Skin epidermis (tissue), 12 donors: ENCODE data around the gene LTBP1.

Source experiments
- H3K27ac ChIP-seq, 21 experiments: fragments of 200-600 bp; sonication (generic) in 11 of 21; one replicate each; pipeline ENCODE4 v1.5.0; 2020; ENCODE audit warnings: mild to moderate bottlenecking in 3 of 21, inconsistent platforms in 2 of 21, moderate library complexity in 2 of 21
- H3K4me3 ChIP-seq, 7 experiments: fragments of 200-600 bp; sonication (generic) in 2 of 7; one replicate each; pipeline ENCODE4 v1.5.0; 2020; ENCODE audit warnings: inconsistent platforms in 2 of 7, mild to moderate bottlenecking in 2 of 7, moderate library complexity in 1 of 7

Gene LTBP1

DNA sequence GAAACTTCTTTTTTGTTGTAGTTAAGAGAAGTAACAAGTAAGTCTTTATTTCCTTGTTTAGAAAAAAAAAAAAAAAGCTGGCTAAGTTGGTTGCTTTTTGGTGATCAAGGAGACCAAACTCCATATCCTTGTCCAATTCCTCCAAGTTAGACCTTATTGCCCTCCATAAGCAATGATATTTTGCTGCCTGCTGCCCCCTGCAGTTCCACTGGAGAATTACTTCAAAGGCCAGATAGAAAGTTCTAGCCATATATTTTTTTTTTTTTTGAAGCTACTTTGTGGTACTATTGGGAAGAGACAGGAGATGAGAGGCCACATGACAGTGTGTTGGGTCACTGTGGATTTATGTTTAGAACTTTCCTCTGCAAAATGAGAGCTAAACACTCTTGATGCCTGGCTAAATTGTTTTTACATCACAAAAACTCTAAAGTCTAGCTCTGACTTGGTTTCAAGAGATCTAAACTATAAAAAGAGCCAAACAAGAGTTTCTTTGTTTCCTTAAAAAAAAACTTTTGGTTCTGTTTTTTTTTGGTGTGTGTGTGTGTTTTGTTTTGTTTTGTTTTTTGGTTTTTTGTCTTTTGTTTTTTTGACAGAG is 449.0 kb downstream of the LTBP1 start:
- no peak overlapping the region for H3K27ac ChIP-seq

DNA sequence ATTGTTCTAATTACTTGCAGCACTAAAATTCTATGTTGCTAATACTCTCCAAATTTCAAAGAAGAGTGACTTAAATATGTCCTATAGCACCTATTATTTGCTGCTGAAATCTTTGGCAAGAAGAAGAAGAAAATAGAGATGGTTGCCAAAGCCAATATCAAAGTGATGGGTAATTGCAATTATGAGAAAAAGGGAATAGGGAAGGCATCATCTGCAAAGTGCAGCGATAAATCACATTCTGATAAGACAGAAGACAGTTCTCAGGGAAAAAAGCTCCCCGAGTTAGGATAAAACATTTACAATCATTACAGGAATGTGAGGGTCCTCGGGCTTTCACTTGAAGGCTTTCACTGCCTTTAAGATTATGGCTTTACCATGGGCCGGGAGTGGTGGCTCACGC is 457.6 kb downstream of the LTBP1 start:
- no peak overlapping the region for H3K4me3 ChIP-seq
- no peak overlapping the region for H3K27ac ChIP-seq

More for the DNA sequence above, 449.0 kb downstream of the LTBP1 start:
- no peak overlapping the region for H3K4me3 ChIP-seq

DNA sequence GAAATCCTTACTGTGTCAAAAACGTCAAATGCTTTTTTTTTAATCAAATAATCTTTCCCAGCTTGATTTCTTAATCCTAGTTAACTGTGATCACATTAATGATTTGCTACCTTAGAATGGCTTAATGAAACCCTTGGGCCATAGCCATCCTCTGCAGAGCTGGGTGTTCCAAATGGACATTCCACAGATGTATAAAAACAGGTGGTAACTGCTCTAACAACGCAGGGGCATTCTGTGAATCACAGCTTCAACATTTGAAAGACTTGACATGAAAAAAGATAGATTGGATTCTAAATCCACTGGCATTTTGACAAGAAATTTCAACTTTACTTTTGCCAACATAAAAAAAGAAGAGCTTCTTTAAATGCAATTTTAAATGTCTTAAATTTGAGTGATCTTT is 459.9 kb downstream of the LTBP1 start:
- H3K27ac ChIP-seq, result no peak overlapping the region

DNA sequence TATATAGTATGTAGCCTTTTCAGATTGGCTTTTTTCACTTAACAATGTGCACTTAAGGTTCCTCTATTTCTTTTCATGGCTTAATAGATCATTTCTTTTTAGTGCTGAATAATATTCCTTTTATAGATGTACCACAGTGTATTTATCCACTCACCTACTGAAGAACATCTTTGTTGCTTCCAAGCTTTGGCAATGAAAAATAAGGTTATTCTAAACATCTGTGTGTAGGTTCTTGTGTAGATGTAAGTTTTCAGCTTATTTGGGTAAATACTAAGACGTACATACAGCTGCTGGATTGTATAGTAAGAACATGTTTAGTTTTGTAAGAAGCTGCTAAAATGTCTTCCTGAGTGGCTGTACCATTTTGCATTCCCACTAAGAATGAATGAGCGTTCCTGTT is 461.4 kb downstream of the LTBP1 start:
- H3K4me3 ChIP-seq, result no peak overlapping the region
- no peak overlapping the region for H3K27ac ChIP-seq

More for the DNA sequence above, 459.9 kb downstream of the LTBP1 start:
- no peak overlapping the region for H3K4me3 ChIP-seq

DNA sequence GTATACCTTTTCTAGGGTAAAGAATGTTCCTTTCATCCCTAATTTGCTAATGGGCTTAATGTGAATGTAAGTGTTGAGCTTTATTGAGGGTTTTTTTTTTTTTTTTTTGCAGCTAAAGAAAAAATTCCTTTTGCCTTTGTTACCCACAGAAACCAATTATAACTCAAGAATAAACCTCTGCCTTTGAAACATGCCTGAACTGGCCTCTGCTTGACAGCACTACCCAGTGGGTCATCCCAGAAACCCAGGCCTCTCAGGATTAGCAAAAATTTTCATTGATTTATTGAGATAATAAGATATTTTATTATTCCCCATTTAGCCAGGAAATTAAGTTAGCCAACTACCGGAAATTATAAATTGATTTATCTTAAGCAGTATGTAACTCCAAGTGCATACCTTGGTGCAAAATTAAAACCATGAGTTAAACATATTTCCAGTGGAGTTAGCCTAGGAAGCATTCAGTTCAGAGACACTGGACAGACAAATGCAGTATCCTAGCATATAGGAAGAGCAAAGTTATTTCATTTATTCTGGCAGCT is 462.7 kb downstream of the LTBP1 start:
- no peak overlapping the region for H3K4me3 ChIP-seq
- no peak overlapping the region for H3K27ac ChIP-seq

DNA sequence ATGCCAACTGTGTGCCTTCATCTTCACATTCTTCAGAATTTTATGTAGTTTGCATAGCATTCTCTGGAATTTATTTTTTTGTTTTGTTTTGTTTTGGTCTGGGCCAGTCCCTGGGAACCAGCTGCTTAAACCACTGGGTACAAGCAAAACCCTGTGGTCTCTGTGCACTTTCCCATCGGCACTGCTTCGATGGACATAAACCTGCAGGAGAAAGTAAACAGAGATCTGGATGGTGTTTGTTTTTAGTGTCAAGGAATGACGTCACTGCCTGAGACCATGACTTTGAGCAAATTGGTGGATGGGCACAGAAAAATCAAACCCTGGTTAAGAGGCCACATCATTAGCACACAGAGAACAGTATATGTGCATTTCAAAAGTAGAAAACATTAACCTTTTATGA is 465.0 kb downstream of the LTBP1 start:
- no peak overlapping the region for H3K4me3 ChIP-seq
- H3K27ac ChIP-seq, result no peak overlapping the region

DNA sequence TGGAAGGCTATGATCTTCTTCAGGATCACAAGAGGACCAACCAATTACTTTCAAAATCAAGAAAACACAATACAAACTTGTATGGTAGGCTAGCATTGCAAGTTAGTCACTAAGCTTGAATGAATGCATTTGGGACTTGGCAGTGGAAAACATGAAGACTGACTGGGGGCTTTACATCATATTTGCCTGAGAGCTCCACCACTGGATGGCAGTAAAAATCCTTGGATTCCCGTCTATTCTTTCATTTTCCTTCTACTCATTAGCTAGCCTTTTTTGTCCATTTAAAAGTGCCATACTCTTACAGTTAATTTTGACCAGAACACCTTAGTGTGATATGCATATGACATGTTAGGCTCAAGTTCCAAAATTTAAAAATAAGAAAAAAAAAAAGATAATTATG is 466.2 kb downstream of the LTBP1 start:
- Histone ChIP-seq H3K4me3 (no peak overlapping the region), H3K27ac (no peak overlapping the region)

DNA sequence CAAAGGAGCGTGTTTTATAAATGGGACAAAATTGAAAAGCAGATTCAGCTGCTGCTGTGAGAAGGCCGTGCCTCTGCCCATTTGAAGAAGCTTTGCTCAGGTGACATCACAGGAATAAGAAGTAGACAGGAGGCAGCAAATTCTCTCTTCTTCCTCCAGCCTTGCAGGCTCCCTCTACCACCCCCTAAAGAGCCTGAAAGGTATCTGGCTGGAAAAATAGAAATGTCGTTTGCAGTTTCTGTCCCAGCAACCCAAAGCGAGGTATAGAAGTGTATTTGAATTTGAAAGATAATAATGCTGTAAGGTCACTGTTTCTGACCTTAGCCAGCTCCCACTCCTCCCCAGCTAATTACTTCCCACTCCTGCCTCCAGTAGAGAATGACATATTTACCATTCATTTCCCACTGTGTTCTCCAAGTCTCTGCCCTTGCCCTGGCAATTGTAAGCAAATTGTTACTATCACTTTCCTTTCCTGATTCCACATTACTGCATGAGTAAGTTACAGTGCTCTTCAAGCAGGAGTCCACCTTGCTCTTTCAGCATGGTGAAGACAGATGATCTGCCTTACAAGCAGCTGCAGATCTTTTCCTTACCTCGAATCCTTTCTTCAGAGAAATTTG is 472.9 kb downstream of the LTBP1 start:
- H3K4me3 ChIP-seq, result no peak overlapping the region
- H3K27ac ChIP-seq, result no peak overlapping the region

DNA sequence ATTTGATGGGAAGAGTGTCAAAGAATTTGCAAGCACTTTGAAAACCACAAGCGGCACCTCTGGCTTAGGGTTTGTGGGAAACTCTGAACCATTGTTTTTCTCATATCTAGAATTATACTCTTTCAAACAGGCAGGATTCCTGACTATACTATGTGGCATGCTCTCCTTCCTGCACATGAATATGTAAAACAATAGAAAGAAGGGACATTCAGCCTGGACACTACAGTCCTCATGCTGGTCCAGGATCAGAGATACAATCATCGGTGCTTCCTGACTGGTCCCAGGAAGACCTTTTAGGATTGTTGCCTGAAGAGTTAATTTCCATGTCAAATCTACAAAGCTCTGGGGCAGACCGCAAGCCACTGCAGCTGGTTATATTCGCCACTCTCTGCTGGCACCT is 474.0 kb downstream of the LTBP1 start:
- H3K27ac ChIP-seq, result no peak overlapping the region
- no peak overlapping the region for H3K4me3 ChIP-seq

DNA sequence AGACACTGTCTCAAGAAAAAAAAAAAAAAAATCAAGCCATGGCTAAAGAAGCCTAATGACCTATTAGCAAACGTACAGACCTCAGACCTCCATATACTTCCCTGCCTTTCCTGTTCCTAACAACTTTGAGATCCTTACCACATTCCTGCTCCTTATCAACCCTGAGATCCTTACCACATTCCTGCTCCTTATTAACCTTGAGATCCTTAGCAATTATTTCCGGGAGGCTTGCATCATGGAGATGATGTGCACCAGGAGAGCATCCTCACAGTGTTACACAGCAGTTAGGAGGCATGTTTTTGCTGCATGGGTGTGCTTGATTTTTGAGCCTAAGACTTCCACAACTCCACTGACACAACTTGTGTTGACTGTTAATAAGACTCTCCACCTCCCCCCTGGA is 475.1 kb downstream of the LTBP1 start:
- no peak overlapping the region for H3K27ac ChIP-seq
- H3K4me3 ChIP-seq, result no peak overlapping the region

DNA sequence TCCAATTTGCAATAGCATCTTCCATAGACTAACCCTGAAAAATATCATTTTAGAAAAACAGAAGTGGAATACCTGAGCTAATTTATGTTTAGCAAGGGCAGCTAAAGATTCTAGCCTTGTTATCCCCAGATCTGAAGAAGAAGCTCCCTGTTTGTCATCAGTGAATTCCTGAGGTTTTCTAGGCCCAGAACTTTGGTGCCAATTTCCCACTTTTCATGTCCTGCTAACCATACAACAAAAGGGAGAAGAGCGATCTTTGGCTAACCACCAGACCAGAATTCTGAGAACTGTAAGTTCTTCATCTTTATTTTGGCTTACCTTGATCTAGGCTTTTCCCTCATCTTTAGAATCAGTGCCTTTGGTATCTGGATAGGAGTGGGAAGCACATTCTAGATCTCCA is 478.4 kb downstream of the LTBP1 start:
- Histone ChIP-seq H3K27ac (peak overlapping the region in 1 of 21 experiments; percentile 51), H3K4me3 (no peak overlapping the region)

DNA sequence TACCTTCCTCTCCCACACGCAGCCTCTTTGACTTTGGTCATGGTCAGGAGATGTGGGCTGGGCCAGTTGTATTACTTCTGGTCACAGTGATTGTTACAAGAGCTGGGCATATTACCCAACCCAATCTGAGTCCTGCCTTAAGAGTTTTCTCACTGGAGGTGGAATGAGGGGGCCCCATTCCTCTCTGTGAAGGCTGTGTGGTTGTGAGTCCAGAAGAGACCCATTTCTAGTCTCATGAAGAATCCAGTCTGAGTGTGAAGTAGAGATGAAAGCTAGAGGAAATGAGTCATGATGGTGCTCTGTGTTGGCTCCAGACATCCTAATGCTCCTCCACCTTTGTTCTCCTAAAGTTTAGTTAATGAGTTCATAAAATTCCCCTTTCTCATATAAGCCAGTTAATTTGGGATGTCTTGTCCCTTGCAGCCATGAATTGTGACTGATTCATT is 478.9 kb downstream of the LTBP1 start:
- Histone ChIP-seq H3K27ac (peak overlapping the region in 1 of 21 experiments; percentile 51), H3K4me3 (no peak overlapping the region)

DNA sequence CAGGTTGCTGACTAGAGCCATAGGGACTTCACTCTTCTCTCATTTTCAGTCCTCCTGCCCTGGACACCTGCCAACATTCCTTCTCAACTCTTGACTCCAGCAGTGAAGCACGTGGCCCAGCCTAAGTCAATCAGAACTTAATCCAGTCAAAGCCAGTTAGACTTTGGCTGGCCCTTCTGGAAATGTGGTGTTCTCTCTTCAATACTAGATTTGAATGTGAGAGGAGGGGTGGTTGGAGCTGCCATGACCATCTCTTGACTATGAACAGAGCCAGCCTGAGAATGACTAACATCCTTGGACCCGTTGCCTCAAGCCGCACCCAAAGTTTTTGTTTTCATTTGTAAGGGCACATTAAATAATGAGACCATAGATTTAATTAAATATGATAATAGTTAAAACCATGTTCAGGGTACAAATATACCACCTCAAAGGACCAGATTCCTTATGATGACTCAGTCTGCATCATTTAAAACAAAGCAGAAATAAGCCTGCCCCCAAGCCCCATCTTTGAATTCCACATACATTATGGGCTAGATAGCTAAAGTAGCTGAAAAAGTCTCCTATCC is 480.0 kb downstream of the LTBP1 start:
- H3K4me3 ChIP-seq, result no peak overlapping the region
- peak overlapping the region in 1 of 21 experiments; percentile 51 for H3K27ac ChIP-seq

DNA sequence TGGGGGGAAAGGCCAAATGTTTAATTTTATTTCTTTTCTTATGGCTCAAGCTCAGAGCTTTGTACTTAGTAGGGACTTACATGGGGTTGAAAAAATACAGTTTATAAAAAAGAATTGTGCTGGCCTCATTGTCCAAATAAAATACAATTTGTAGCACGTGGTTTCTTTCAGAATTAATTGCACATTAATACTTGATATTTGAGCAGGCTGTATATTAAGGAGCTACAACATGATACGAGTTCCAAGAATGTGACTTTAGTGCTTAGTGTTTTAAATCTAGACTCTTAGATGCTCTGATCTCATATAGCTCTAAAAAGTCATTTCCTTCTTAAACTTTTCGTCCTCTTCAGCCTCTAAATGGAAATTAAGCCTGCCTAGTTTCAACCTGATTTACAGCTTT is 483.3 kb downstream of the LTBP1 start:
- H3K4me3 ChIP-seq, result no peak overlapping the region
- no peak overlapping the region for H3K27ac ChIP-seq

DNA sequence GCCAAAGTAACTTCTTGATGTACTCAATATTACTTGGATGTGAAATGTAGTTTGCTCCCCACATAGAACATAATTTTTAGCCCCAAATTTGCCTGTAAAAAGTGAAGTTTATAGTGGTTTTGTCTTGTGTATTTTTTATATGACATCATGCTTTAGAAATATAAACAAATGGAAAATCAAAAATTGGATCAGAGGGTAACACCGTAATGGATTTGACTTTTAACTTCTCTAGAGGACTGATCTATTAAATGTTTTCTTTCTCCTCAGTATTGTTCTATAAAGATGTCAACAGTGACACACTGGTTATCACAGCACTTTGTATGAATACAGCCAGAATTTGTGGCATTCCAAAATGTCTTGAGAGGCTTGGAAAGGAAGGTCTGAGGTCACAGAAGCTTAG is 484.1 kb downstream of the LTBP1 start:
- Histone ChIP-seq H3K4me3 (no peak overlapping the region), H3K27ac (no peak overlapping the region)

DNA sequence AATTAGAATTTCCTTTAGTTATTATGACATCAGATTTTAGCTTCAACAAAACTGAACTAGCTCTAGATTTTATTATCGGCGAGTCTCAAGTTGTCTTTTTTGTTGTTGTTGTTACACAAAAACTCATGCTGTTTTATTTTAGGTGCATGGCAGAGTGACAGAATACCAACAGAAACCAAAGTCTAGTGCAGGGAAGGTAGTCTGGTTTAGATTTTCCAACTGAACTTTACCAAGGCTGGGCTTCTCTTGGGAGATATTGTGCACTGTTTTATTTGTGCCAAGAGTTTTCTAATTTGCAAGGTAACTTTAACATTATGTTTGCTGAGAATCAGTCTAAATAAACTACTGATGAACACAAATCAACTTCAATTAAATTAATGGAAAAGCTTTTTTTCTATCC is 486.1 kb downstream of the LTBP1 start:
- Histone ChIP-seq H3K4me3 (no peak overlapping the region), H3K27ac (no peak overlapping the region)

DNA sequence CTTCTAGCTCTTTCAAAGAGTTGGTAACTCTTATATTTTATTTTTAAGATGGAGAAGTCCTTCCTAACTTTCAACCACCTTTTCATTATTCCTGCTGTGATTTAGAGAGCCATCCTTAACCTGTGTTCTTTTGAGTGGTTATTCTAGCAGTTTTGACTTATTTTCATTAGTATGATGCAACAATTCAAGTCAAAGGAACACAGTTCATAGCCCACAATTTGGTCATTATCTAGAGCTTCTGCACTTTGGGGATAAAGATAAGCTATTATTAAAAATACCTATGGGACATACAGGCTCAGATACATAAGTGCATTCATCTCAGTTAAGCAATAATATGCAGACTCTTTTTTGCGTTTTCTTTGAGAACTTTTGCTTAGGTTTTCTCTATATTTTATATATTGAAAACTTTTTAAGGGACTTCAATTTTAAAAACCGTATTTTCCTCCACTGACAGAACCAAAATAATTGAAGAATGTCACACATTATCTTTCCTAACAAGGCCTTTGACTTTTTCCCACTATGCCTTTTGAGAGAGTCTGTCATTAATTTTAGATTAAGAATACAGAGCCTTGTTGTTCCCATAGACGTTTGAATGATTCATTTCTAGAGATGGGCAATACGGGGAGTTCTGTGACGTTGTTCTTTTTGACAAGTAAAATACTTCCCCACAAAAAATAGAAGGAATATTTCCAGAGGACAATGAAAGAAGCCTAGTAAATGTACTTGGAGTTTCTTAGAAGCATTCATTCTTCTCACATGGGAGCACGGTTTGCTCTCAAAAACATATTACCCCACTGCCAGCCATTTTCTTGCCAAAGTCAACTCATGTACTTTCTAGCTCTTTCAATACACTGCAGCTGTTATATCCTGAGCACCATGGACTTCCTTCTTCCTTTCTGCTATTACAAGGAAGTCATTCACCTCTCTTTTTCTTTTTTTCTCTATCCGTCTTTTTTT is 486.8 kb downstream of the LTBP1 start:
- Histone ChIP-seq H3K27ac (peak overlapping the region in 2 of 21 experiments; percentile 13 to 23), H3K4me3 (no peak overlapping the region)

DNA sequence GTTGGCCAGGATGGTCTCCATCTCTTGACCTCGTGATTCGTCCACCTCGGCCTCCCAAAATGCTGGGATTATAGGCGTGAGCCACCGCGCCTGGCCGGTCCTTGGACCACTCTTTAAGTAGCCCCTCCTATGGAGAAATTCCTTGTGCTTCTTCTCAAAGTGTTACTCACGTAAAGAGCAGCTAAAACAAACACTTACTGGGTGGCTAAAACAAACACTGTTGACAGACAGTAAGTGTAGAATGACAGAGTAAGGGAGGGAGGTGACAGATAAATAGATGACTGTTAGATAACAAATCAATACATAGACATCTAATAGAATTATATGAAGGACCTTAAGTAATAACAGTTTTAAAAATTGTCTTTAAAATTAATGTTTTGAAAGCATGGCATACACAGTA is 488.8 kb downstream of the LTBP1 start:
- Histone ChIP-seq H3K4me3 (no peak overlapping the region), H3K27ac (no peak overlapping the region)

DNA sequence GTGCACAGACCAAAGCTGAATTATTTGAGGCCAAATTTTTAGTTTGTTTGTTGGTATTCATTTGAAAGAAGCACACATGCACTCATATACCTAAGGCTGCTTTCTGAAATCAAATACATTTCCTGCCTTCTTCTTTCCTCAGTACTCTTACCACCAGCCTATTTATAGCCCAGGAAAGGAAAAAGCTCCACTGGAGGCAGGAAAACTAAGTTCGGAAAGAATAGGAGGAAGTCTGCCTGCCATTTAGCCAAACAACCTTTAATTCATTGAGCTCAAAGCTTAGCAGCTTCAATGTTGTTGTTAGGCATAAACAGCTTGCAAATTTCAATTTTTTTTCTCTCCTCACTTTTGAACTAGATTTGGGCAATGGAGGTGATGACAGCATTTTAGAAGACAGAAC is 489.3 kb downstream of the LTBP1 start:
- H3K4me3 ChIP-seq, result no peak overlapping the region
- H3K27ac ChIP-seq, result peak overlapping the region in 2 of 21 experiments; percentile 17 to 62

DNA sequence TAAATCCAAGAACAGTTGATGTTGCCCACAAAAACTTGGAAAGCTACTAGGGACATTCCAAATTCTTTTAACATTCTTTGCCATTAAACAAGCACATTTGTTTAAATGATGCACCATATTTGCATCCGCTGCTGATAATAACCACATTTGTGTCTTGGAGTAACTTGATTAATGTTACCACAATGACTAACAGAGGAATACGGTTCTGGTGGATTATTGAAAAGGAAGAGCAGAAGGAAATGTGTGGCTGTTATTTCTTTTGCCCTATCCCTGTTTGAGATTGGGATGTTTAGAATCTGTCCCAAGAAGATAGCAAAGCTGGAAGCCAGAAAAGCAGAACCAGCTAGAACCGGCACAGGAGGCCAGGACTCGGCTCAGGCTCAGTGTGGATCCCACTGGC is 490.5 kb downstream of the LTBP1 start:
- Histone ChIP-seq H3K27ac (peak overlapping the region in 8 of 21 experiments; percentile 2 to 68 (median 34)), H3K4me3 (peak overlapping the region in 1 of 7 experiments; percentile 15)
